Gastroesophageal sphincter (tissue), 4 donors: ENCODE results near the gene RAD9A. TPM values are rescaled to one million over a fixed set of nuclear protein-coding genes. Genes with fewer than 3 reads are reported as not detected.

Source experiments
- ATAC-seq: fragments of 150-250 bp; one replicate; pipeline ENCODE4 v1.9.1; 2016; ENCODE audit warnings: mild to moderate bottlenecking, moderate library complexity
- H3K27ac ChIP-seq, 4 donors: fragments of 200-600 bp; sonication (generic) in 3 of 4; 1 replicate in 3 of 4; 2 replicates in 1 of 4; pipeline ENCODE4 v1.5.1; 2016 to 2019
- H3K27me3 ChIP-seq: fragments of 200-600 bp; sonication (generic); one replicate; pipeline ENCODE4 v1.5.1; 2019
- H3K36me3 ChIP-seq, 2 donors: fragments of 200-600 bp; sonication (generic); one replicate each; pipeline ENCODE4 v1.5.1; 2019; ENCODE audit warnings: control low read depth in 1 of 2
- H3K4me1 ChIP-seq, 3 donors: fragments of 200-600 bp; sonication (generic); 1 replicate in 2 of 3; 2 replicates in 1 of 3; pipeline ENCODE4 v1.5.1; 2016 to 2019; ENCODE audit warnings: control low read depth in 2 of 3
- H3K4me3 ChIP-seq, 2 donors: fragments of 200-600 bp; sonication (generic); one replicate each; pipeline ENCODE4 v1.5.1; 2019; ENCODE audit warnings: mild to moderate bottlenecking in 1 of 2, moderate library complexity in 1 of 2
- H3K9me3 ChIP-seq, 3 donors: fragments of 200-600 bp; sonication (generic); one replicate each; pipeline ENCODE4 v1.5.1; 2017 to 2019; ENCODE audit warnings: control low read depth in 2 of 3
- CTCF ChIP-seq, 4 experiments: fragments of 200-600 bp in 2 of 4; fragments of 450-650 bp in 2 of 4; sonication (generic) in 1 of 4; IDR thresholded peaks; one replicate each; pipeline ENCODE4 v1.5.1; 2017 to 2019; ENCODE audit warnings: antibody characterized with exemption in 4 of 4, mild to moderate bottlenecking in 2 of 4, moderate library complexity in 2 of 4
- EP300 ChIP-seq: sonication (generic); formaldehyde crosslinking; IDR thresholded peaks from one replicate; pipeline ENCODE4 v1.6.1; 2017; ENCODE audit warnings: antibody characterized with exemption, mild to moderate bottlenecking
- POLR2A ChIP-seq, 2 donors: fragments of 450-650 bp; IDR thresholded peaks; one replicate each; pipeline ENCODE4 v1.6.1; 2017; ENCODE audit warnings: antibody characterized with exemption in 2 of 2, mild to moderate bottlenecking in 2 of 2, moderate library complexity in 1 of 2
- POLR2AphosphoS5 ChIP-seq: sonication (generic); formaldehyde crosslinking; IDR thresholded peaks from one replicate; pipeline ENCODE4 v1.6.1; 2017; ENCODE audit warnings: antibody characterized with exemption
- WGBS, 2 donors: methylation state at CpG; one replicate each; pipeline ENCODE4 v1.1.5; 2018; ENCODE audit warnings: low coverage in 1 of 2; 5-methylcytosine and 5-hydroxymethylcytosine counted together
- total RNA-seq, 4 donors: library from RNA; depleted of rRNA; stranded (reverse); fragments of >200 nt; gene quantifications; one replicate each; pipeline ENCODE4 v1.1.0, GENCODE V29; 2016

The RAD9A gene
- total RNA-seq, 4 donors from 2014 or later, result 8.5 to 16.0 (median 11.1) TPM

- ATAC-seq, result no peak
- TF ChIP-seq POLR2AphosphoS5 (peak; percentile 41), EP300 (no peak)
- Histone ChIP-seq H3K9me3 (no peaks in the 10 kb centered on the region), H3K27me3 (no peaks in the 10 kb centered on the region), H3K4me1 (peaks cover 0 to 79% (median 15%) of the 10 kb centered on the region in 3 donors), H3K4me3 (no peak overlapping the region), H3K36me3 (peaks cover 0 to 72% of the 10 kb centered on the region in 2 donors), H3K27ac (peak overlapping the region in 3 of 4 donors; percentile 50 to 66 (median 60))
- WGBS, 2 donors, result 60% methylated on average over 2 of the region's 31 CpGs; no CpG with 5 or more reads in 1 of the 2 donors
Measured at GRCh38 chr11:67439321-67440228, 47.8 kb downstream of the RAD9A start.

- TF ChIP-seq POLR2AphosphoS5, result no peak
- no peak for TF ChIP-seq CTCF (IDR thresholded peaks at IDR 0.05)
- no peak for TF ChIP-seq POLR2A (IDR thresholded peaks at IDR 0.05)
- TF ChIP-seq EP300, result no peak
- Histone ChIP-seq H3K27ac (peak overlapping the region in 3 of 4 donors; percentile 50 to 66 (median 60)), H3K36me3 (peaks cover 0 to 63% of the 10 kb centered on the region in 2 donors), H3K4me1 (peaks cover 0 to 75% (median 15%) of the 10 kb centered on the region in 3 donors), H3K9me3 (no peaks in the 10 kb centered on the region), H3K4me3 (no peak overlapping the region), H3K27me3 (no peaks in the 10 kb centered on the region)
- WGBS, 2 donors, result 70 to 72% methylated on average over 2 to 4 of the region's 17 CpGs
- ATAC-seq, result no peak
Measured at GRCh38 chr11:67440229-67441097, 48.7 kb downstream of the RAD9A start.

GRCh38 chr11:67441098-67441563 is 49.3 kb downstream of the RAD9A start:
- Histone ChIP-seq H3K27me3 (no peaks in the 10 kb centered on the region), H3K4me3 (no peak overlapping the region), H3K4me1 (peaks cover 0 to 68% (median 15%) of the 10 kb centered on the region in 3 donors), H3K9me3 (no peaks in the 10 kb centered on the region), H3K36me3 (peaks cover 0 to 57% of the 10 kb centered on the region in 2 donors), H3K27ac (peak overlapping the region in 3 of 4 donors; percentile 50 to 66 (median 60))
- TF ChIP-seq CTCF (IDR thresholded peaks at IDR 0.05) (no peak), EP300 (no peak), POLR2AphosphoS5 (no peak), POLR2A (IDR thresholded peaks at IDR 0.05) (no peak)
- WGBS, 2 donors, result 77% methylated on average over 3 of the region's 21 CpGs; no CpG with 5 or more reads in 1 of the 2 donors
- no peak for ATAC-seq

- Histone ChIP-seq H3K27ac (peak overlapping the region in 3 of 4 donors; percentile 96 to 99 (median 96)), H3K9me3 (no peaks in the 10 kb centered on the region), H3K27me3 (no peaks in the 10 kb centered on the region), H3K36me3 (peaks cover 0 to 54% of the 10 kb centered on the region in 2 donors), H3K4me1 (peaks cover 0 to 62% (median 15%) of the 10 kb centered on the region in 3 donors), H3K4me3 (no peak overlapping the region)
- no peak for ATAC-seq
- no CpG with 5 or more reads among the region's 28 CpGs for WGBS, 2 donors
- TF ChIP-seq POLR2A (IDR thresholded peaks at IDR 0.05), result no peak
- no peak for TF ChIP-seq CTCF (IDR thresholded peaks at IDR 0.05)
- TF ChIP-seq EP300, result no peak
- no peak for TF ChIP-seq POLR2AphosphoS5
Measured at GRCh38 chr11:67441731-67442351, 50.1 kb downstream of the RAD9A start.
